ENCODE results near the gene CHKB.

CHKB gene

GRCh38 chr22:50582493-50583293 is at the start of gene CHKB:
TSS of gene CHKB (minus strand) at chr22:50582849. CDS start at chr22:50582781, 68 bp downstream.
- H3K36me3 Mint-ChIP-seq: no peaks in the 10 kb centered on the region
- ATAC-seq (ENCODE audit: low read depth) (peak; percentile 89), DNase-seq (ENCODE audit: low spot score in 2 of 2) (peak; percentile 96 to 97)
- H3K4me3 Mint-ChIP-seq: peak within 1 kb of the TSS; percentile 92
- peak within 1 kb of the TSS; percentile 96 for H3K27ac Mint-ChIP-seq
- H3K4me1 Mint-ChIP-seq: peaks cover 8% of the 10 kb centered on the region
- H3K27me3 Mint-ChIP-seq: no peaks in the 10 kb centered on the region
- H3K9me3 Mint-ChIP-seq: no peaks in the 10 kb centered on the region

GRCh38 chr22:50630376-50630775 is 47.7 kb upstream of the CHKB start:
- Mint-ChIP-seq H3K4me1 (peaks cover 13% of the 10 kb centered on the region), H3K9me3 (no peaks in the 10 kb centered on the region), H3K36me3 (peaks cover 3% of the 10 kb centered on the region), H3K27me3 (no peaks in the 10 kb centered on the region), H3K27ac (no peak overlapping the region), H3K4me3 (no peak overlapping the region)
- no peak for ATAC-seq (ENCODE audit: low read depth)
- no peak for DNase-seq (ENCODE audit: low spot score in 2 of 2)

GRCh38 chr22:50628543-50629134 is 46.0 kb upstream of the CHKB start:
- no peak for DNase-seq (ENCODE audit: low spot score in 2 of 2)
- Mint-ChIP-seq H3K27ac (peak overlapping the region; percentile 36), H3K27me3 (no peaks in the 10 kb centered on the region), H3K4me3 (peak overlapping the region; percentile 73), H3K36me3 (peaks cover 3% of the 10 kb centered on the region), H3K9me3 (no peaks in the 10 kb centered on the region), H3K4me1 (peaks cover 15% of the 10 kb centered on the region)
- no peak for ATAC-seq (ENCODE audit: low read depth)

GRCh38 chr22:50627642-50628542 is 45.2 kb upstream of the CHKB start, which contains the start of gene ARSA:
TSS of gene ARSA (minus strand) at chr22:50628152. CDS start at chr22:50627779, 373 bp downstream.
- Mint-ChIP-seq H3K27me3 (no peaks in the 10 kb centered on the region), H3K36me3 (peaks cover 2% of the 10 kb centered on the region), H3K27ac (peak within 1 kb of the TSS; percentile 53), H3K4me3 (peak within 1 kb of the TSS; percentile 73), H3K9me3 (no peaks in the 10 kb centered on the region), H3K4me1 (peaks cover 15% of the 10 kb centered on the region)
- peak; percentile 58 to 71 for DNase-seq (ENCODE audit: low spot score in 2 of 2)
- peak; percentile 89 for ATAC-seq (ENCODE audit: low read depth)

GRCh38 chr22:50626850-50627641 is 44.4 kb upstream of the CHKB start:
- Mint-ChIP-seq H3K4me3 (peak overlapping the region; percentile 73), H3K4me1 (peaks cover 19% of the 10 kb centered on the region), H3K9me3 (no peaks in the 10 kb centered on the region), H3K27ac (peak overlapping the region; percentile 76), H3K27me3 (no peaks in the 10 kb centered on the region), H3K36me3 (peaks cover 2% of the 10 kb centered on the region)
- ATAC-seq (ENCODE audit: low read depth) (no peak), DNase-seq (ENCODE audit: low spot score in 2 of 2) (no peak)

GRCh38 chr22:50626314-50626849 is 43.7 kb upstream of the CHKB start:
- H3K4me1 Mint-ChIP-seq: peaks cover 24% of the 10 kb centered on the region
- peak overlapping the region; percentile 73 for H3K4me3 Mint-ChIP-seq
- ATAC-seq (ENCODE audit: low read depth): no peak
- no peak for DNase-seq (ENCODE audit: low spot score in 2 of 2)
- peak overlapping the region; percentile 76 for H3K27ac Mint-ChIP-seq
- peaks cover 2% of the 10 kb centered on the region for H3K36me3 Mint-ChIP-seq
- H3K9me3 Mint-ChIP-seq: no peaks in the 10 kb centered on the region
- H3K27me3 Mint-ChIP-seq: no peaks in the 10 kb centered on the region

GRCh38 chr22:50625568-50626313 is 43.1 kb upstream of the CHKB start:
- Mint-ChIP-seq H3K36me3 (peaks cover 2% of the 10 kb centered on the region), H3K27me3 (no peaks in the 10 kb centered on the region), H3K4me1 (peaks cover 30% of the 10 kb centered on the region), H3K9me3 (no peaks in the 10 kb centered on the region), H3K27ac (no peak overlapping the region), H3K4me3 (no peak overlapping the region)
- ATAC-seq (ENCODE audit: low read depth) (no peak), DNase-seq (ENCODE audit: low spot score in 2 of 2) (no peak)

- Mint-ChIP-seq H3K36me3 (peaks cover 2% of the 10 kb centered on the region), H3K4me3 (no peak overlapping the region), H3K27ac (no peak overlapping the region), H3K9me3 (no peaks in the 10 kb centered on the region), H3K27me3 (no peaks in the 10 kb centered on the region), H3K4me1 (peaks cover 30% of the 10 kb centered on the region)
- DNase-seq (ENCODE audit: low spot score in 2 of 2): no peak
- no peak for ATAC-seq (ENCODE audit: low read depth)
These were observed 42.5 kb upstream of the CHKB start for GRCh38 chr22:50625131-50625567.

- no peak overlapping the region for H3K4me3 Mint-ChIP-seq
- ATAC-seq (ENCODE audit: low read depth): no peak
- DNase-seq (ENCODE audit: low spot score in 2 of 2): no peak
- H3K4me1 Mint-ChIP-seq: peaks cover 31% of the 10 kb centered on the region
- H3K27ac Mint-ChIP-seq: no peak overlapping the region
- H3K27me3 Mint-ChIP-seq: no peaks in the 10 kb centered on the region
- peaks cover 2% of the 10 kb centered on the region for H3K36me3 Mint-ChIP-seq
- no peaks in the 10 kb centered on the region for H3K9me3 Mint-ChIP-seq
These were observed 41.9 kb upstream of the CHKB start for GRCh38 chr22:50624347-50625130.

GRCh38 chr22:50622723-50623327 is 40.2 kb upstream of the CHKB start:
- peaks cover 2% of the 10 kb centered on the region for H3K36me3 Mint-ChIP-seq
- DNase-seq (ENCODE audit: low spot score in 2 of 2): no peak
- peak overlapping the region; percentile 98 for H3K27ac Mint-ChIP-seq
- H3K4me1 Mint-ChIP-seq: peaks cover 24% of the 10 kb centered on the region
- no peak for ATAC-seq (ENCODE audit: low read depth)
- H3K4me3 Mint-ChIP-seq: no peak overlapping the region
- H3K27me3 Mint-ChIP-seq: no peaks in the 10 kb centered on the region
- no peaks in the 10 kb centered on the region for H3K9me3 Mint-ChIP-seq

- Mint-ChIP-seq H3K27me3 (no peaks in the 10 kb centered on the region), H3K4me3 (peak overlapping the region; percentile 92), H3K9me3 (no peaks in the 10 kb centered on the region), H3K36me3 (peaks cover 2% of the 10 kb centered on the region), H3K27ac (peak overlapping the region; percentile 98), H3K4me1 (peaks cover 24% of the 10 kb centered on the region)
- DNase-seq (ENCODE audit: low spot score in 2 of 2): peak in 1 of 2 donors; percentile 32
- ATAC-seq (ENCODE audit: low read depth): no peak
These were observed 39.5 kb upstream of the CHKB start for GRCh38 chr22:50621948-50622722.
